Dendritic cell treated with granulocyte-macrophage colony-stimulating factor and Interleukin-4, amounts not matched to agents 40 ng/mL and 50 ng/mL, for 4 days (primary cell): ENCODE results near the gene CCDC91.
"Not testable (repeated sequence)": the region's sequence is repeated elsewhere in the genome, so short reads cannot be mapped to it uniquely, and the experiment has no call there.

Experiments used
- H3K27ac Mint-ChIP-seq: one replicate; pipeline ENCODE4 v1.8.0; 2022; ENCODE audit warnings: mild to moderate bottlenecking, mixed read lengths
- H3K27me3 Mint-ChIP-seq: one replicate; pipeline ENCODE4 v1.8.0; 2022; ENCODE audit warnings: mild to moderate bottlenecking, mixed read lengths
- H3K36me3 Mint-ChIP-seq: one replicate; pipeline ENCODE4 v1.8.0; 2022; ENCODE audit warnings: low read depth, mixed read lengths
- H3K4me1 Mint-ChIP-seq: one replicate; pipeline ENCODE4 v1.8.0; 2022; ENCODE audit warnings: low read depth, mixed read lengths
- H3K4me3 Mint-ChIP-seq: one replicate; pipeline ENCODE4 v1.8.0; 2022; ENCODE audit warnings: mild to moderate bottlenecking, moderate library complexity, mixed read lengths
- H3K9me3 Mint-ChIP-seq: one replicate; pipeline ENCODE4 v1.8.0; 2022; ENCODE audit warnings: mixed read lengths
- intact Hi-C: fragments of 100-400 bp; cut with micrococcal nuclease; formaldehyde crosslinking; loops from one replicate; pipeline ENCODE4 v1.15.0; 2022

CCDC91 gene

GRCh38 chr12:28350502-28350901 lies 160.2 kb downstream of the CCDC91 start:
- intact Hi-C loops: no loop called here
- Mint-ChIP-seq H3K9me3 (peaks cover 38% of the 10 kb centered on the region), H3K27me3 (no peaks in the 10 kb centered on the region), H3K27ac (no peak overlapping the region), H3K4me1 (no peaks in the 10 kb centered on the region), H3K36me3 (peaks cover 40% of the 10 kb centered on the region), H3K4me3 (no peak overlapping the region)

- intact Hi-C loops: no loop called here
- no peak overlapping the region for H3K4me3 Mint-ChIP-seq
- no peaks in the 10 kb centered on the region for H3K4me1 Mint-ChIP-seq
- H3K9me3 Mint-ChIP-seq: peaks cover 38% of the 10 kb centered on the region
- no peaks in the 10 kb centered on the region for H3K27me3 Mint-ChIP-seq
- H3K27ac Mint-ChIP-seq: no peak overlapping the region
- peaks cover 40% of the 10 kb centered on the region for H3K36me3 Mint-ChIP-seq
These were observed 161.2 kb downstream of the CCDC91 start for GRCh38 chr12:28351414-28351813.

- no peak overlapping the region for H3K27ac Mint-ChIP-seq
- peaks cover 38% of the 10 kb centered on the region for H3K9me3 Mint-ChIP-seq
- intact Hi-C loops: no loop called here
- no peak overlapping the region for H3K4me3 Mint-ChIP-seq
- H3K27me3 Mint-ChIP-seq: no peaks in the 10 kb centered on the region
- no peaks in the 10 kb centered on the region for H3K4me1 Mint-ChIP-seq
- peaks cover 32% of the 10 kb centered on the region for H3K36me3 Mint-ChIP-seq
These were observed 164.9 kb downstream of the CCDC91 start for GRCh38 chr12:28355161-28355560.

GRCh38 chr12:28360253-28360652 lies 170.0 kb downstream of the CCDC91 start:
- intact Hi-C loops: no loop called here
- Mint-ChIP-seq H3K27me3 (no peaks in the 10 kb centered on the region), H3K27ac (no peak overlapping the region), H3K9me3 (no peaks in the 10 kb centered on the region), H3K36me3 (peaks cover 15% of the 10 kb centered on the region), H3K4me3 (no peak overlapping the region), H3K4me1 (no peaks in the 10 kb centered on the region)

GRCh38 chr12:28367326-28367725 lies 177.1 kb downstream of the CCDC91 start:
- H3K4me3 Mint-ChIP-seq: no peak overlapping the region
- intact Hi-C loops: no loop called here
- H3K27ac Mint-ChIP-seq: no peak overlapping the region
- no peaks in the 10 kb centered on the region for H3K4me1 Mint-ChIP-seq
- H3K9me3 Mint-ChIP-seq: peaks cover 44% of the 10 kb centered on the region
- H3K27me3 Mint-ChIP-seq: no peaks in the 10 kb centered on the region
- peaks cover 74% of the 10 kb centered on the region for H3K36me3 Mint-ChIP-seq

- Mint-ChIP-seq H3K36me3 (peaks cover 74% of the 10 kb centered on the region), H3K4me3 (no peak overlapping the region), H3K27me3 (no peaks in the 10 kb centered on the region), H3K27ac (no peak overlapping the region), H3K4me1 (no peaks in the 10 kb centered on the region), H3K9me3 (peaks cover 48% of the 10 kb centered on the region)
- intact Hi-C loops: no loop called here
These were observed 177.7 kb downstream of the CCDC91 start for GRCh38 chr12:28367993-28368392.

GRCh38 chr12:28369483-28369882 lies 179.2 kb downstream of the CCDC91 start:
- Mint-ChIP-seq H3K36me3 (peaks cover 73% of the 10 kb centered on the region), H3K4me1 (no peaks in the 10 kb centered on the region), H3K27ac (no peak overlapping the region), H3K27me3 (no peaks in the 10 kb centered on the region), H3K9me3 (peaks cover 56% of the 10 kb centered on the region), H3K4me3 (no peak overlapping the region)
- intact Hi-C loops: no loop called here

GRCh38 chr12:28374556-28374955 lies 184.3 kb downstream of the CCDC91 start:
- H3K27me3 Mint-ChIP-seq: no peaks in the 10 kb centered on the region
- intact Hi-C loops: no loop called here
- no peak overlapping the region for H3K27ac Mint-ChIP-seq
- no peak overlapping the region for H3K4me3 Mint-ChIP-seq
- H3K4me1 Mint-ChIP-seq: no peaks in the 10 kb centered on the region
- H3K9me3 Mint-ChIP-seq: peaks cover 27% of the 10 kb centered on the region
- peaks cover 39% of the 10 kb centered on the region for H3K36me3 Mint-ChIP-seq

GRCh38 chr12:28378736-28379135 lies 188.5 kb downstream of the CCDC91 start:
- H3K27ac Mint-ChIP-seq: no peak overlapping the region
- H3K4me3 Mint-ChIP-seq: no peak overlapping the region
- H3K4me1 Mint-ChIP-seq: no peaks in the 10 kb centered on the region
- no peaks in the 10 kb centered on the region for H3K27me3 Mint-ChIP-seq
- peaks cover under 1% of the 10 kb centered on the region for H3K9me3 Mint-ChIP-seq
- intact Hi-C loops: no loop called here
- H3K36me3 Mint-ChIP-seq: peaks cover 14% of the 10 kb centered on the region

- H3K27me3 Mint-ChIP-seq, intact Hi-C loops, H3K4me1 Mint-ChIP-seq, H3K27ac Mint-ChIP-seq, H3K9me3 Mint-ChIP-seq, H3K4me3 Mint-ChIP-seq: not testable (repeated sequence)
- peaks cover 10% of the 10 kb centered on the region for H3K36me3 Mint-ChIP-seq
These were observed 189.5 kb downstream of the CCDC91 start for GRCh38 chr12:28379779-28380178.

GRCh38 chr12:28383368-28383767 lies 193.1 kb downstream of the CCDC91 start:
- H3K27me3 Mint-ChIP-seq: no peaks in the 10 kb centered on the region
- H3K36me3 Mint-ChIP-seq: peaks cover 23% of the 10 kb centered on the region
- no peak overlapping the region for H3K27ac Mint-ChIP-seq
- peaks cover 13% of the 10 kb centered on the region for H3K9me3 Mint-ChIP-seq
- no peaks in the 10 kb centered on the region for H3K4me1 Mint-ChIP-seq
- intact Hi-C loops: no loop called here
- no peak overlapping the region for H3K4me3 Mint-ChIP-seq

- peaks cover 36% of the 10 kb centered on the region for H3K36me3 Mint-ChIP-seq
- intact Hi-C loops: no loop called here
- H3K4me3 Mint-ChIP-seq: no peak overlapping the region
- H3K4me1 Mint-ChIP-seq: no peaks in the 10 kb centered on the region
- H3K9me3 Mint-ChIP-seq: peaks cover 13% of the 10 kb centered on the region
- no peak overlapping the region for H3K27ac Mint-ChIP-seq
- no peaks in the 10 kb centered on the region for H3K27me3 Mint-ChIP-seq
These were observed 198.6 kb downstream of the CCDC91 start for GRCh38 chr12:28388879-28389278.

GRCh38 chr12:28390206-28390605 lies 199.9 kb downstream of the CCDC91 start:
- no peaks in the 10 kb centered on the region for H3K4me1 Mint-ChIP-seq
- peaks cover 13% of the 10 kb centered on the region for H3K9me3 Mint-ChIP-seq
- H3K27me3 Mint-ChIP-seq: no peaks in the 10 kb centered on the region
- no peak overlapping the region for H3K4me3 Mint-ChIP-seq
- intact Hi-C loops: no loop called here
- H3K27ac Mint-ChIP-seq: no peak overlapping the region
- H3K36me3 Mint-ChIP-seq: peaks cover 49% of the 10 kb centered on the region

GRCh38 chr12:28390761-28391385 lies 200.6 kb downstream of the CCDC91 start:
- intact Hi-C loops: no loop called here
- Mint-ChIP-seq H3K27me3 (no peaks in the 10 kb centered on the region), H3K27ac (no peak overlapping the region), H3K4me3 (no peak overlapping the region), H3K4me1 (no peaks in the 10 kb centered on the region), H3K36me3 (peaks cover 54% of the 10 kb centered on the region), H3K9me3 (peaks cover 13% of the 10 kb centered on the region)

GRCh38 chr12:28409892-28410291 lies 219.6 kb downstream of the CCDC91 start:
- no peak overlapping the region for H3K27ac Mint-ChIP-seq
- no peaks in the 10 kb centered on the region for H3K4me1 Mint-ChIP-seq
- H3K27me3 Mint-ChIP-seq: no peaks in the 10 kb centered on the region
- peaks cover 29% of the 10 kb centered on the region for H3K36me3 Mint-ChIP-seq
- no peak overlapping the region for H3K4me3 Mint-ChIP-seq
- H3K9me3 Mint-ChIP-seq: peaks cover 24% of the 10 kb centered on the region
- intact Hi-C loops: no loop called here
